ENCODE measurements around the gene STK39. TPM values are rescaled to one million over a fixed set of nuclear protein-coding genes. Genes with fewer than 3 reads are reported as not detected.

The STK39 gene
- total RNA-seq, 1 experiment from 2014 or later = 16.9 TPM

DNA sequence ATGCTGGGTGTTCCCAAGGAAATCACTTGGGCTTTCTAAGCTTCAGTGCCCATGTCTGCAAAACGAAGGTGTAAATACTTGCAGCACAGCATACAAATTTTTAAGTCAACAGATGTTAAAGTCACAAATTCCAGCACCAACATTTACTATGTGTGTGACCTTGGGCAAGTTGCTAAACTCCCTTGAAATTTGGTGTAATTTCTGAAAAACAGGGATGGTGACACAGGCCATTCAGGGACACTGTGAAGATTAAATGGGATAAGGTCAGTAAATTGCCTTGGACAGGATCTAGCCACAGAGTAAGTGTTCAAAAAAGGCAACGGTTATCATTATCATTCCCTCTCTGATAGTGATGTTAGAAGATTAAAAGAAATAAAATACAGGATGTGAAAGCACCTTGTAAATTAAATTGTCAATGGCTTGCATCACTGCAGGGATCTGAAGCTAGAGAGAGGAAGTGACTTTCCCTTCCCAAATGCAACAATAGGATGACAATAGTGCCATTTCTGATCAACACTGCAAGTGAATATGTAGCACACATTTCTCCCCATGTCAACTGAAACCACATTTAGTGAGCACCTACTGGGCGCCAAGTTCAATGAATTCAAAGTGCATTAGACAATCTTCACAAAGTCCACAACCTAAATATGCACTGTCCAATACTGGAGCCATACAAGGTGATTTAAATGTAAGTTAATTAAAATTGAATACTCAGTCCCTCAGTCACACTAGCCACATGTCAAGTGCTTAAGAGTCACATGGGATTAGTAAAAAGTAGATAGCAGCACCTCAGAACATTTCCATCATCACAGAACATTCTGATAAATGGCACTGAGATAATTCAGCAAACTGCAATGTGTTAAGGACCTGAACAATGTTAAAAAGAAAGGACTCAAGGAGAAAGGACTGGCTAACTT lies 81.2 kb downstream of the STK39 start:
- DNase-seq (ENCODE audit: low read depth) = no peak

DNA sequence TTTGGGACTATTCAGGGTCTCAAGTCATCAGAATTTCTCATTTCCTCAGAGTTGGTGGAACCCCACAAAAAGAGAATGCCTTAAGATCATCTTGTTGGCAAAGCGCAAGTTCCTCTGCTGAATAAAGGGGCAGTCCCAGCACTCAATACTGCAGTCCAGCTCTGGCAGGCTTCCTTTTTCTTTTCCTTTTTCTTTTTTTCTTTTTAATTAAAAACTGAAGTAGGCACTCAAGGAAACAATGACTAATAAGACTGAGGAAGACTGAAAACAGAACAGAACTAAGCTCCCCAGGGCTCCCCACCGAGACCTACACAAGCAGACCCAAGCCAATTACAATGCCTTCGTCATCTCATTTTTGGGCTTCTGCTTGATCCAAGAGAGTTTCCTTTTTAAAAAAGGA lies 82.0 kb downstream of the STK39 start:
- no peak for DNase-seq (ENCODE audit: low read depth)

DNA sequence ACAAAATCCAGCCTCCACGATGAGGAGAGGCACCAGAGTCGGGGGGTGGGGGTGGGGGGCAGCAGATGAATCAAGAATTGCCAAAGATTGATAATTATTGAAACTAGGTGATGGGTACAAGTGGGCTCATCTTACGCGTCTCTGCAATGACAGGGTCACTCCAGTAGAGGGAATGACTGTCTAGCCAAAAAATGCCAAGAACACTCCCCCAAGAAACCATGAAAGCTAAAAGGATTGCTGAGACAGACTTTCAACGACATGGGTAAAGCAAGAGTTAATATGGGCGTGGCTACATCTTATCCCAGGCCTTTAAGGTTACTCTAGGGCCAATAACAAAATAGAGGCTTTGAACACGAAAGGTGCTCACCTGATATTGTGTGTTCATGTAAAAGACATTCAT lies 86.5 kb downstream of the STK39 start:
- DNase-seq (ENCODE audit: low read depth) = peak; percentile 38

DNA sequence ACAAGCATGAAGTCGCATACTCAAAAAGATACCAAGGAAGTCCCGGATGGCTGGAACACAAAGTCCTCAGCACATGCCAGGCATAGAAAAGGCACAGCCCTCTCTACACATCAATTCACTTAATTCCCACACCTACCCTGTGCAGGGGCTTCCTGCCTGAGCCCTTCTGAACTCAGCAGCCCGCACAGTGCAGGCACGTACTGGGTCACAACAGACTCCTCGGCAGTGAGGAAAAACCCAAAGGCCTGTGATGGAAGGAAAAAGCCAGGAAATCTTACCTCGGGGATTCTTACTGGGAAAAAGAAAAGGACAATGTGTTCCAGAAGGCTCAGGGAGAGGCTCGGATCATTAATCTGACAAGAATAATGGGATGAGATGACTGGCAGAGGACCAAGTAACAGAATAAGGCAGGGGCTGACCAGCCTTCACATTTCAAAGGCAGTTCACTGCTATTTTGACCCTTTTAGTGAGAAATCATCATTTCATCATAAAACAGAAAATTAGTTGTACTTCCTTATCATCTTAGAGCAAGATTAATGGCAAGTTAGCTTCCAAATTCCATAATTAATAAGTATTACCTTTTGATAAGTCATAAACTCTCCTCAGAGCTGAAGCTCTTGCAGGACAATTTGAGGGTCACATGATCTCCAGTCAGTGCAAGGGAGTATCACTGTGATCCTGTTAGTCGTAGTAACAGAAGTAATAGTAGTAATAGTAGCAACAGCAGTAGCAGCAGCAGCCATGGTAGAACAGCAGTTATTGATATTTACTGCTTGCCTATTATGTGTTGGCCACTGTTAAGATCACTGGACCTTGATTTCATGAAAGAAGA lies 87.4 kb downstream of the STK39 start:
- DNase-seq (ENCODE audit: low read depth) = no peak

DNA sequence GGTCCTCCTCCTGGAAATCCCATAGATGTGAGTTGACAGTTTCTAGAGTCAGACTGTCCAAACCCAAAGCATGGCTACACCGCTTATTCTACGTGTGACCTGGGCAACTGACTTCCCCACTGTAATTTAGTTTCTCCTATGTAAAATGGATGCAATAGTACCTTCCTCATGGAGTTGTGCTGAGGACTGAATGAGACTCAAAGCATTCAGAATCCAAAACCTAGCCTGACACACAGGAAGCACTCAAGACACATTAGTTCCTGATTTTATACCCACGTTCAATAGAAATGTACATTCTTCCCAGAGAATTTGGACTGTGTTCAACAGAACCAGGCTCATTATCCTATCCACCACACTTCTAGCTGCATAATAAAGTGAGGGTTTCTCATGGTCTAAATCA lies 88.8 kb downstream of the STK39 start:
- DNase-seq (ENCODE audit: low read depth) = no peak

DNA sequence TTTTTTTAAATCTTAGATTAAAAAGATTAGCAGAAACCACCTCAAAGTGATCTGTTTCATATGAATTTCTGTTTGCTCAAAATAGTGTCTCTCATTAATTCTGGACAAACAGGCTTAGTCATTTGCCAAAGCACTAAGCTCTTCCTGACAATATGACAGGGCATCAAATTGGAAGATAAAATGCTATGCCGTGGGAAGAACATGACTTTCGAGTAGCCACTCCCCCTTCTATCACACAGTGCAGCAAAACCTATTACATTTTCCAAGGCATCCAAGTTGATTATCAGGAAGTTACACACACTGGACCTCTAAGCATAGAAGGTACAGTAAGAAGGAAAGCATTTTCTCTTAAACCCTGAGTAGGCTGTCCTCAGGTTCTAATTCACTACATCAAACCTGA lies 89.5 kb downstream of the STK39 start:
- no peak for DNase-seq (ENCODE audit: low read depth)

DNA sequence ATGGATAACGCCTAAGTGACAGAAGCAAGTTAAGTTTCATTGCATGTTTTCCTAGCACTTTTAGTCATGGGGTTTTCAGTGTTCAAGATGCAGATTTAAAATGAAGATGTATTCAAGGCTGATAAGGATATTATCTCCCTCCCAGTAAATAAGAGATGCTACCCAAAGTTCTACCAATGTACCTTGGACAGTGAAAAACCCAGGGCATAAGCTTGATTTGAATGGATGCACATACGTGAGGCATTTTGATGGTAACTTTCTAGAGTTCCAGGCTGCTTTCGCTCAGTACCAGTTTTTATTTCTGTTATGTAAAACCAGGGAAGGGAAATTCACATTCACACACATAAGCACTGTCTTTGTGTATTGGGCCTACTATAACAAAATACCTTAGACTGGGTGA lies 90.3 kb downstream of the STK39 start:
- no peak for DNase-seq (ENCODE audit: low read depth)

DNA sequence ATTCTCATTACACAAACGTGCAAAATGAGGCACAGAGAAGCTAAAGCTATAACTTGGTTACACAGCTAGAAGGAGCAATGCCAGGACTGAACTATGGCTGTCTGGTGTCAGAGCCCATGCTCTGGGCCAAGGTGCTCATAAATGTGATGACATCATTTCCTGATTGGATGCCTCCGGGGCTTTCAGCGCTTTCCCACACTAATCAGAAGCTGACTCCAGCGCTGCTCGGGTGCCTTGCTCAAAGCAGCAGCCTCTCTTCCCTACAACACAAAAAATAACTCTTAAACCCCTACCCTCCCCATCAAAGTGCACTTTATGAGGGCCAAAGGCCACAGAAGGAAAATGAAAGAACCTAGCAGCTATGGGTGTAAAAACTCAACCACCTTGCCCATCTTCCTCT lies 90.7 kb downstream of the STK39 start:
- DNase-seq (ENCODE audit: low read depth) = peak; percentile 69

DNA sequence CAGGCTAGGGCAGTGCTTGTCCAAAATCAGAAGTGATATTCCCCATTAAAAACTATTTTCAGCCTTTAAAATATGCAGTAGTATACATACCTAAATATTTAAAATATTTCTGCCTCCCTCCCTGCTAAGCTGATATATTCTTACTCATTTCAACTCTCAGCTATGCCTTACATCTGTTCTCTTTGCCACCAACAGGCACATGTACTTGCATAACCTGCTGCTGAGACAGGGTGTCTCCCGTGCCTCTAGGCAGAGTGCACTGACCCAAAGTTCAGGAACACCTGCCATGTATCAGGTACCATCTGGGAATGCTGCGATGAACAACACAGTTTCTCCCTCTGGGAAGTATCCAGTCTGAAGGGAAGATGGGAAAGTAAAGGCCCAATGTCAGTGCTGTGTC lies 91.7 kb downstream of the STK39 start:
- DNase-seq (ENCODE audit: low read depth) = no peak

DNA sequence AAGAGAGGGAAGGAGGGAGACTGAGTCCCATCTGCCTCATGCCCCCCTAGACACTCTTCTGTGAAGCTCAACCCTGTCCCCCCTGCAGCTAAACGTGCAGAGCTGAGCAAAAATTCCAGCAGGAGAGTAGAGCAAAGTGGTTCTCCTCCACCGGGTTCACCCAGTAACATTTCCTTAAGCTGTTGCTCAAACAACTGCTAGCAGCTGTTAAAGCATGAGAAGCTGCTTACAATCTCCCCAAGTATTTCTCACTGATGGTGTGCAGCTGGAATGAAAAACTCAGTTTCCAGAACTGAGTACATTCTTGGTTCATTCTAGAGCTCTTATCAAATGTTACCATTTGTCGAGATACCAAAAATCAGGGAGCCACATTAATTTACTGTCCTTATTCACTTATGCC lies 92.3 kb downstream of the STK39 start:
- DNase-seq (ENCODE audit: low read depth) = no peak

DNA sequence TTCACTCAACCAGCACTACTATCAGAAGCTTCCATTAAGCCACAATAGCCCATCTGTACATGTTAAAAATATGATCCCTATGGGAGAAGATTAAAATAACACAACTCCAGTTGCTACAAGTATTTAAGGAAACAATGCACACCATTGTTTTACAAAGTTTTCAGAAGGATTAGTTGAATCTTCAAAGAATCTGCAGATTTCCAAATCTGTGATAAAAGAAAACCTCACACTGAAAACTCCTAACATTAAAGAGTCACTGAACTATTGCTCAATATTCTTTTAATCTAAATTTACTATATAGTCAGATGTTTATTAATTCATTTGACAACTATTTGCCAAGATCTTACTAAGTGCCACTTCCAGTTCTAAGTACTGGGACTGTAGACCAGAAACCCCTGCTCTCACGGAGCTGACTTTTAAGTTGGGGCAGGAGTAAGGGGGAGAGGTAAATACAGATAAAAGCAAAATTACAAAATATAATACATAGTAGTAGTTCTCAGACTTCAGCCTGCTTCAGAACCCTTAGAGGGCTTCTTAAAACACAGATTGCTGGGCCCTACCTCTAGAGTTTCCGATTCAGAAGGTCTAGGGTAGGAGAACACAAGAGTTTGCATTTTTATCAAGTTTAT lies 94.4 kb downstream of the STK39 start:
- DNase-seq (ENCODE audit: low read depth) = no peak

DNA sequence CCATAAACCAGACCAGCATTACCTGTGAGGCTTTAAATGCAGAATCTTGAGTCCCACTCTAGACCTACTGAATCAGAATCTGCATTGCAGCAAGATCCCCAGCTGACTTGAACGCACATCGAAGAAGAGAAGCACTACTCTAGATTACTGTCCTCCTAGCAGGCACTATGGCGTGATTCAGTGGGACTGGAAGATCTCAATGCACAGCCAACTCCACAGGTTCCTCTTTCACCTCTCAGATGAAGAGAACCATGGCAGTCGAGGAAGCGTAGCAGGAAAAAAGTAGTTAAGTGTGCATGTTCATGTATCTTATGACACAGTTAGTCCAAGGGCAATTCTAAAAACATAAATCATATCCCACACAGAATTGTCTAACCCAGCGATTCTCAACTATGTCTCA lies 97.4 kb downstream of the STK39 start:
- DNase-seq (ENCODE audit: low read depth) = no peak

DNA sequence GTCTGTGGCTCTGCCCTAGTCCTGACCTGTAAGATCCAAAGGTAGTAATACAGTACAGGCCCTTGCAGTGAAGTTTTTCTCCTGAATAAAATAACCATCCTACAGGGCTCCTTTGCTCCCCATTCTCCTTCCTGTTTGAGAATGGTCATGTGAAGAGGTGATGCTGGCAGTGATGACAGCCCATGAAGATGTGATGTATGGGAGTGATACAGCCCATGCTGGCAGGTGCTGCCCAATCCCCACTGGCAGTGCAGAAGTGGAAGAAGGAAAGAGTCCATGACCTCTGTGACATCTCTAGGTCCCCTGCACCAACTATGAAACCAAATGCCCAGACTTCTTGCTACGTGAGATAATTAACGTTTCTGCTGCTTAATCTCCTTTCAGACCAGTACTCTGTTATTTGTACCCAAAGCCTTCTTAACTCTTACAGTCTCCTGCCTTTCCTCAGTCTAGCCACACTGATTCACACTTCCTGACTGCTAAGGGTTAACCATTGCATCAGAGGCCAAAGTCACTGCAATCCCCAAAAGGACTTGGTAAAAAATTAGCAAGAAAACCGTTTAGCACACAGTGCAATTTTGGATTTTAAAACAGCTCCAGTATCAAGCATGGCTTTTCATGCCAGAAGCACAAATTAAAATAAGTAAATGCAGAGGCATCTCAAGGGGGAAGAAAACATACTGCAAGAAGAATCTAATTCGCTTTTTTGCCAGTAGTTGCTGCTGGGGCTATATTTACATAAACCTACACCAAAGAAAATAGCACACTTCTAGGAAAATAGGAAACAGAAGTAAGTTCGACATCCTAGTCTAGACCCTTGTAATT lies 98.0 kb downstream of the STK39 start:
- peak; percentile 32 for DNase-seq (ENCODE audit: low read depth)

DNA sequence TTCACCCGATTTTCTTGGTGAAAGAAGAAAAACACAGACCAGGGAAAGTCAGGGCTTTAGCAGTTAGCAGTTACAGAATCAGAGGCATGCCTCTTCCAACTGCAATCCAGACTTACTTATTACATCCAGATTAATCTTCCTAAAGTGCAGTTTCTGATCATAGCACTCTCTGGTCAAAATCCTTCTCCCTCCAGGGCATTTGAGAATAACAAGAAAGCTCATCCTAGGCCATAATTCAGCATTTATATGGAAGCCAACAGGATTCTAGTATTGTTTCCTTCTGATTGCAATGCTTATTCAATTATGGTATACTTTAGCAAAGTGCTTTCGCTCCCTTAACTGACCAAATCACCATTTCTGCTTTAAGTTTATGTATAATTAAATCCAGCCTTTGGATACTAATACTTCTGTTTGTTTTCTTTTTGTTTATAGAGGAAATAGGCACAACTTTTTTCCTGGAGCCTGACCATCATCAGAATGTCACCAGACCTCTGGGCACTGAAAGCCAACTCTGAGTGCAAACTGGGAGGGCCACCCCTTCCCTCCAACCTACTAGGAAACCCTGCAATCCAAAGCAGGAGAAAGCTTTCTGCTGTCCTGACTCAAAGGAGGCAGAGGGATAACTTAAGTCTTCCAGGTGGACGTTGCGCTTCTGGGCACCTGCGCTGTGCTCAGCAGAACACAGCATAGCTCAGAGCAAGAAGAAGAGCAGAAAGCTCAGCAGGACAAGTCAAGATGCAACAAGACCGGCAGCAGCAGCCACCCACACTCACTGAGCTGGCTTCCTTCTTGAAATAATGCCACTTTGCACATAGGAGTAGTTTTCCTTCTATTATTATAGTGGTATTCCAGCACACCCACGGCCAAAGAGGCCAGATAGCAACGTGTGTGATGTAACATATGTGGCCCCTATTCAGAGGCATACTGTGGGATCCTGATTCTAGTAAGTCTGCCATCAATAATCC lies 99.3 kb downstream of the STK39 start:
- no peak for DNase-seq (ENCODE audit: low read depth)

DNA sequence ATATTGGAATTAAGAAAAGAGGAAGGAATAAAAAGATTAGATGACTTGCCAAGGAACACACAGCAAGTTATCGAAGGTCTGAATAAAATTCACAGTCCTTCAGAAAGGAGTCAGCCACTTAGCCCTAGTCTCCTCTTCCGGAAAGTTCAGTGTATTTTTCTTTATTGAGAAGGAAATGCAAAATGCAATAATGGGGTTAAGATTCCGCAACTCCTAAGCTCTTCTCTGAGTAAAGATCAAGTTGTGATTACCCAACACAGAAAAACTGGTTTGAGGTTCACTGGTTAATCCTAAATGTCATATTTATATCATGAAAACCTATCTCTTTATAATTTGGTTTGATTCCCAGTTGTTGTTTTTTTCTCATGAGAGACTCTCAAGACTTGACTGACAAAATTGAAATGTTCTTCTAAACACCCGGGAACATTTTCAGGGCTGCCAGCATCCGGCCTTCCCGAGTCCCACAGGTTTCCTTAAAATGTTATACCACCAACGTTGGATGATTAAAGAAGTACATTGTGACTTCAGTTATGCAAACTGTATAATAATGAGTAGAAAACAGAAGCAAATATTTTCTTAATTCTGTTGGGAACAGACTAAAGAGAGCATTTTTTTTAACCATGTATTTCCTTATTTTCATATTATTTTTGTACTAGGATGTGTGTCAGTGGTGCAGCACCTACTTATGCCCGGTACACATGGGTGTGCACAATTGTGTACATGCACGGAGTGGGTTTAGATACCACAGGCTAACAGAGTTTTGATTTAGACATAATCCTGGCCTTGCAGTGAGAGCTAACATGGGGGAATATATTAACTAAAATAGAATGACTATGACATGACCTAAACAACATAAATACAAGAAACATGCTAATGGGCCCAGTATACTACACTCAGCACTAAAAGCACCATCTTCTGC lies 100.2 kb downstream of the STK39 start:
- no peak for DNase-seq (ENCODE audit: low read depth)

DNA sequence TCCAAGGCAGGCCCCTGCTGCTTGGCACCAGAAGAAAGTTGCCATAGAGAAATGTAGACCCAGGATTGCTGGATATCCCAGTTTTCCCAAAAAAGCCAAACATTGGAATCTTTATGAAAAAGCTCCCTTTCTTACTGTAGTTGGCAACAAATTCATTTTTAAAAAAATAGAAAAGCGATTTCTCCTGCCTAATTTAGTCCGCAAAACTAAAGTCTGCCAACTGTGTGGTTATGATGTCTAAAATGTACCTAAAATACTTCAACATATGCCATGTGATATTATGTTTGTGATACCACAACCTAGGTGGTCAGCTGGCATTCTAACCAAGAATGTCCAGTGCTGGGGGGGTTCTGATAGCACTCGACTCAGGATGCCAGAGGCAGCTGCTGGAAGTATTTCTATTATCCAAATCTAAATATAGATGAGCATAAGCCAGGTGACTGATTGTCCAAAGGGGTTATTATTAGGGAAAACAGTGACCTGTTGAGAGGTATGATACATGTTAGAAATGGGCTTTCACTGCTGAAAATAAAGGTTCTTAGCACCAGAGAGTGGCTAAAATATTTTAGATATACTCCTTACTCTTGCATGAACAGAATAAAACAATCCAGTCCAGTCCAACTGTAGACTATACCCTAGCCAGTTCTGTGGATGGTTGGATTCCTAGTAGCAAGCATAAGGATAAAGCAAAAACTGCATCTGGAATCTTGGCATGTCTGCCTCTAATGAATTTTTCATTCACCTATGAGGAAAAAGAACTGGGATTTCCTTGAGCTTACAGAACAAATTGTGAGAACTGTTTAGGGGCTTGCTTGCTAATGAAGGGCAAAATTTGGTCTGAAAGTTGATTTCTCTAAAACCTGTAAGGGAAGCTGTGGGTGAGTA lies 101.7 kb downstream of the STK39 start:
- no peak for DNase-seq (ENCODE audit: low read depth)

DNA sequence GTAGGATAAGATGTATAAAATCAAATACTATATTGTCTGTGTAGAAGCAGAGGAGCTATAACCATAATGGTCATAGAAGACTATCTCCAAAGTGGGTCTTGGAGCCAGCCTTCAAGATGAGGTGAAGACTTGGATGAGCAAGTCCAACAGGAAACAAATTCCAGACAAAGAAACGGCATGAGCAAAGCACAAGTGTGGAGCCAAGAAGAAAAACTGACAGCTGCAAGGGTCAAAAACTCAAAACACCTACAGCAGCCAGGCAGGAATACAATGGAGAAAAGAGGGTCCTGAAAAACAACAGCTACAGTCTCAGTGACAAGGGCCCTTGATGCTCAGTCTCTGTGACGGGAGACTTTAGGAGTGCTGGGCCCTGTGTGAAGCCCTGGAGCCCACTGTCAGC lies 102.4 kb downstream of the STK39 start:
- no peak for DNase-seq (ENCODE audit: low read depth)

DNA sequence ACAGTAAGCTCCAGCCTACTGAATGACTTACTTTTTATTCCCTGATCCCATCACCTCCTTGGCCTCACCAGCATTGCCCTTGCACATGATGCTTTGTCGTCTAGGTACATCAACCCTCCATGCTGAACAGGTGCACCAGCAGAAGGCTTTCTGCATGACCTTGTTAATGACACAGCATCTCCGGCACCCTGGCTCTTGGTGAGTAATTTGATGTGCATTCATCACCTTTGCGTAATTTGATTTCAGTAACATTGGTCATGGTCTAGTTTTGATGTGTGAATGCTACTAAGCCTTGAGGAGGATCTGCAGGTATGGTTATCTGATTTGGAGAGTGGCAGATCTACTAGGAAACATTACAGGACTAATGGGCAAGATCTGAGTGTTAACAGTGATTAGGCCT lies 103.6 kb downstream of the STK39 start:
- DNase-seq (ENCODE audit: low read depth) = no peak
